ENCODE measurements around the gene MRPL2.
A peak's percentile ranks its signal among the peaks of the same experiment; 100 is the strongest.

Gene MRPL2

GRCh38 chr6:43059168-43060033 is at the start of gene MRPL2, which contains the start of gene KLC4:
TSS of gene MRPL2 (minus strand) at chr6:43059434. CDS start at chr6:43059381, 53 bp downstream.
TSS of gene KLC4 (plus strand) at chr6:43059631. CDS start at chr6:43061336, 1,705 bp downstream.
- DNase-seq: peak; percentile 94 to 98

GRCh38 chr6:43107344-43108062 is 48.3 kb upstream of the MRPL2 start:
- DNase-seq: no peak

GRCh38 chr6:43105538-43106222 is 46.4 kb upstream of the MRPL2 start:
- DNase-seq: no peak

- DNase-seq: no peak
Observed at GRCh38 chr6:43103253-43103876, 44.1 kb upstream of the MRPL2 start.

GRCh38 chr6:43101497-43101896 is 42.3 kb upstream of the MRPL2 start:
- no peak for DNase-seq

- DNase-seq: no peak
Observed at GRCh38 chr6:43097502-43097901, 38.3 kb upstream of the MRPL2 start.

GRCh38 chr6:43097098-43097489 is 37.9 kb upstream of the MRPL2 start:
- DNase-seq: no peak

GRCh38 chr6:43096451-43097097 is 37.3 kb upstream of the MRPL2 start:
- no peak for DNase-seq

GRCh38 chr6:43095939-43096338 is 36.7 kb upstream of the MRPL2 start:
- no peak for DNase-seq

GRCh38 chr6:43093436-43094289 is 34.4 kb upstream of the MRPL2 start:
- no peak for DNase-seq

- DNase-seq: no peak
Observed at GRCh38 chr6:43092635-43093034, 33.4 kb upstream of the MRPL2 start.

- no peak for DNase-seq
Observed at GRCh38 chr6:43091436-43091991, 32.3 kb upstream of the MRPL2 start.

GRCh38 chr6:43091020-43091419 is 31.8 kb upstream of the MRPL2 start:
- DNase-seq: no peak

- no peak for DNase-seq
Observed at GRCh38 chr6:43090559-43090956, 31.3 kb upstream of the MRPL2 start.

- no peak for DNase-seq
Observed at GRCh38 chr6:43089874-43090558, 30.8 kb upstream of the MRPL2 start.

GRCh38 chr6:43089467-43089866 is 30.2 kb upstream of the MRPL2 start:
- DNase-seq: no peak

- no peak for DNase-seq
Observed at GRCh38 chr6:43088654-43089056, 29.4 kb upstream of the MRPL2 start.

- DNase-seq: no peak
Observed at GRCh38 chr6:43086022-43086658, 26.9 kb upstream of the MRPL2 start.

- DNase-seq: no peak
Observed at GRCh38 chr6:43082806-43083655, 23.8 kb upstream of the MRPL2 start.

Measured in stimulated activated CD4-positive, alpha-beta T cell treated with anti-CD3 and anti-CD28 coated beads, Interleukin-4, amount 100 ng/mL, for 4 hours (primary cell).